ENCODE data around the gene TCEAL9. TPM values are rescaled to one million over a fixed set of nuclear protein-coding genes. Genes with fewer than 3 reads are reported as not detected.

The TCEAL9 gene
- total and polyA plus RNA-seq, 2 of the 4 experiments (the other 2 are of a cell fraction) = 20.3 to 111 TPM

DNA sequence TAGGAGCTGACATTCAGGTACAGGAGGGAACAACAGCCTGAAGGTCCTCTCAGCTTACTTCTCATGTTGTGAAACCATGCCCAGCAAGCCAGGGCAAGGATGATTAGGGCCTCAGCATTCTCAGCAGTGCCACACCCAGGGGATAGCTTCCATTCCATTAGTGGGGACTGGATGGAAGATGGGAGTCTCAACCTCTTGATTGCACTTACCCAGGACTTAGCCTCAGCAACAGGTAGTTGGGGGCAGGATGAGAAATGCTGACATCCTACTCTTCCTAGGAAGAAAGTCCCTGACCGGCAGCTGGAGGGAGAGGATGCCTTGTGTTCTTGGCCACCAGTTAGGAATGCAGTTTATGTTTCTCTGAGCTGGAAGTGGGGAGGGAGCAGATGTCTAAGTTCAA lies 11.2 kb downstream of the TCEAL9 start:
- Histone ChIP-seq H3K4me3 (ENCODE audit: insufficient read depth, low read depth, low read length) (no peak overlapping the region), H2BK5ac (ENCODE audit: low read depth, low read length, poor library complexity, severe bottlenecking) (peak overlapping the region; percentile 87), H3K4me1 (ENCODE audit: control insufficient read depth, insufficient read depth, low read length) (peaks cover 6% of the 10 kb centered on the region), H2AFZ (replicated peaks; ENCODE audit: low read length, poor library complexity) (peak overlapping the region; percentile 69), H4K8ac (ENCODE audit: low read depth in 2 of 2, low read length in 2 of 2) (peak overlapping the region in 1 of 2 experiments; percentile 82; a peak in 2 of 4 replicates), H3K9me1 (ENCODE audit: insufficient read depth, low read length) (peaks cover 4% of the 10 kb centered on the region), H3K27ac (ENCODE audit: insufficient read depth, low read length) (peak overlapping the region; percentile 95), H2BK120ac (ENCODE audit: low read depth, low read length) (peak overlapping the region; percentile 89), H3K79me1 (ENCODE audit: low read depth in 1 of 2, low read length in 2 of 2) (no peaks in the 10 kb centered on the region), H3K23ac (ENCODE audit: low read depth, low read length) (peak overlapping the region; percentile 32), H3K9me3 (ENCODE audit: control insufficient read depth, insufficient read depth, low read length) (no peaks in the 10 kb centered on the region), H3K56ac (ENCODE audit: extremely low read depth, insufficient read depth, low read length) (no peak overlapping the region), H3K4me2 (ENCODE audit: low read depth, low read length) (peak overlapping the region; percentile 37), H4K91ac (ENCODE audit: insufficient read depth, low read depth, low read length) (peak overlapping the region; percentile 30), H2AK9ac (replicated peaks; ENCODE audit: low read depth, low read length, poor library complexity) (peak overlapping the region; percentile 10), H3K36me3 (ENCODE audit: control insufficient read depth, insufficient read depth, low read length) (no peaks in the 10 kb centered on the region), H3K4ac (ENCODE audit: low read depth, low read length) (peak overlapping the region; percentile 89), H2BK15ac (ENCODE audit: low read depth, low read length) (peak overlapping the region; percentile 78; the same call in 1 of the 3 replicates), H3K14ac (replicated peaks; ENCODE audit: low read depth, low read length) (peak overlapping the region; percentile 64), H2AK5ac (ENCODE audit: low read depth, low read length) (peak overlapping the region; percentile 67; the same call in 1 of the 2 replicates), H3K18ac (ENCODE audit: low read depth, low read length) (peak overlapping the region; percentile 68), H3K27me3 (ENCODE audit: control insufficient read depth, insufficient read depth, low read length) (peaks cover under 1% of the 10 kb centered on the region; the same call in 1 of the 2 replicates), H4K5ac (ENCODE audit: low read depth, low read length) (peak overlapping the region; percentile 65), H2BK20ac (ENCODE audit: low read depth, low read length) (peak overlapping the region; percentile 90), H4K20me1 (ENCODE audit: insufficient read depth, low read length) (no peaks in the 10 kb centered on the region), H3K9ac (ENCODE audit: low read depth, low read length) (no peak overlapping the region)
- dilution Hi-C loops (cut with HindIII; ENCODE audit: low sequenced_read_pairs, unreplicated experiment) (no loop called here), in situ Hi-C loops (cut with MboI; ENCODE audit: low sequenced_read_pairs) (no loop called here), intact Hi-C loops (cut with micrococcal nuclease) (no loop called here)
- POLR2A ChIA-PET (ENCODE audit: unreplicated experiment) = interaction anchor here (0.5 to 1.9 kb wide), 4 partner anchors 9 to 320 kb away, joined by 3 to 15 read pairs (median 6); partner anchors contain the start of genes BEX3 and TCEAL9
- no peak for TF ChIP-seq RFX5 (IDR thresholded peaks at IDR 0.05; ENCODE audit: low read depth, low read length)
- TF ChIP-seq MXI1 (IDR thresholded peaks at IDR 0.05; ENCODE audit: borderline replicate concordance, low read depth, low read length) = no peak
- TF ChIP-seq CHD1 (IDR thresholded peaks at IDR 0.05; ENCODE audit: low read depth, low read length) = no peak
- no peak for TF ChIP-seq FOS (IDR thresholded peaks at IDR 0.05; ENCODE audit: low read depth, low read length)
- TF ChIP-seq SMC3 (IDR thresholded peaks at IDR 0.05; ENCODE audit: low read depth, low read length) = no peak
- TF ChIP-seq, protein P1, sequence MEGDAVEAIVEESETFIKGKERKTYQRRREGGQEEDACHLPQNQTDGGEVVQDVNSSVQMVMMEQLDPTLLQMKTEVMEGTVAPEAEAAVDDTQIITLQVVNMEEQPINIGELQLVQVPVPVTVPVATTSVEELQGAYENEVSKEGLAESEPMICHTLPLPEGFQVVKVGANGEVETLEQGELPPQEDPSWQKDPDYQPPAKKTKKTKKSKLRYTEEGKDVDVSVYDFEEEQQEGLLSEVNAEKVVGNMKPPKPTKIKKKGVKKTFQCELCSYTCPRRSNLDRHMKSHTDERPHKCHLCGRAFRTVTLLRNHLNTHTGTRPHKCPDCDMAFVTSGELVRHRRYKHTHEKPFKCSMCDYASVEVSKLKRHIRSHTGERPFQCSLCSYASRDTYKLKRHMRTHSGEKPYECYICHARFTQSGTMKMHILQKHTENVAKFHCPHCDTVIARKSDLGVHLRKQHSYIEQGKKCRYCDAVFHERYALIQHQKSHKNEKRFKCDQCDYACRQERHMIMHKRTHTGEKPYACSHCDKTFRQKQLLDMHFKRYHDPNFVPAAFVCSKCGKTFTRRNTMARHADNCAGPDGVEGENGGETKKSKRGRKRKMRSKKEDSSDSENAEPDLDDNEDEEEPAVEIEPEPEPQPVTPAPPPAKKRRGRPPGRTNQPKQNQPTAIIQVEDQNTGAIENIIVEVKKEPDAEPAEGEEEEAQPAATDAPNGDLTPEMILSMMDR (conservative IDR thresholded peaks at IDR 0.05; ENCODE audit: low read depth, low read length) = no peak
- TF ChIP-seq, protein P2, sequence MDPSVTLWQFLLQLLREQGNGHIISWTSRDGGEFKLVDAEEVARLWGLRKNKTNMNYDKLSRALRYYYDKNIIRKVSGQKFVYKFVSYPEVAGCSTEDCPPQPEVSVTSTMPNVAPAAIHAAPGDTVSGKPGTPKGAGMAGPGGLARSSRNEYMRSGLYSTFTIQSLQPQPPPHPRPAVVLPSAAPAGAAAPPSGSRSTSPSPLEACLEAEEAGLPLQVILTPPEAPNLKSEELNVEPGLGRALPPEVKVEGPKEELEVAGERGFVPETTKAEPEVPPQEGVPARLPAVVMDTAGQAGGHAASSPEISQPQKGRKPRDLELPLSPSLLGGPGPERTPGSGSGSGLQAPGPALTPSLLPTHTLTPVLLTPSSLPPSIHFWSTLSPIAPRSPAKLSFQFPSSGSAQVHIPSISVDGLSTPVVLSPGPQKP (IDR thresholded peaks at IDR 0.05; ENCODE audit: borderline replicate concordance, low read depth, low read length) = no peak
- TF ChIP-seq MAFK (IDR thresholded peaks at IDR 0.05; ENCODE audit: low read depth, low read length) = no peak
- TF ChIP-seq CEBPB (IDR thresholded peaks at IDR 0.05; ENCODE audit: low read depth, low read length) = no peak
- no peak for TF ChIP-seq POLR2A (IDR thresholded peaks at IDR 0.05; ENCODE audit: low read depth, low read length)
- no peak for TF ChIP-seq RCOR1 (IDR thresholded peaks at IDR 0.05; ENCODE audit: insufficient replicate concordance, low read length)
- no peak for TF ChIP-seq MAZ (IDR thresholded peaks at IDR 0.05; ENCODE audit: borderline replicate concordance, low read depth, low read length)
- no peak for TF ChIP-seq NFE2L2 (IDR thresholded peaks at IDR 0.05; ENCODE audit: low read depth, low read length)
- TF ChIP-seq, protein P3, sequence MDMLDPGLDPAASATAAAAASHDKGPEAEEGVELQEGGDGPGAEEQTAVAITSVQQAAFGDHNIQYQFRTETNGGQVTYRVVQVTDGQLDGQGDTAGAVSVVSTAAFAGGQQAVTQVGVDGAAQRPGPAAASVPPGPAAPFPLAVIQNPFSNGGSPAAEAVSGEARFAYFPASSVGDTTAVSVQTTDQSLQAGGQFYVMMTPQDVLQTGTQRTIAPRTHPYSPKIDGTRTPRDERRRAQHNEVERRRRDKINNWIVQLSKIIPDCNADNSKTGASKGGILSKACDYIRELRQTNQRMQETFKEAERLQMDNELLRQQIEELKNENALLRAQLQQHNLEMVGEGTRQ (IDR thresholded peaks at IDR 0.05; ENCODE audit: low read depth, low read length) = no peak
- no peak for TF ChIP-seq RAD21 (IDR thresholded peaks at IDR 0.05; ENCODE audit: low read length)
- DNase-seq (peak; percentile 52), ATAC-seq (ENCODE audit: low read depth) (peak; percentile 81)
- no TSS peak for BruUV-seq (replicated peaks)
- WGBS, 2 experiments (ENCODE audit: extremely low coverage in 2 of 2, insufficient read length in 1 of 2) = no CpG with 5 or more reads among the region's 1 CpG
- CTCF ChIA-PET = no interaction called here

Measured in IMR-90 (cell line).